CD4-positive, alpha-beta T cell (primary cell): ENCODE results near the gene KRTAP5-8. TPM values are rescaled to one million over a fixed set of nuclear protein-coding genes. Genes with fewer than 3 reads are reported as not detected.
"Not testable (repeated sequence)": the region's sequence is repeated elsewhere in the genome, so short reads cannot be mapped to it uniquely, and the experiment has no call there.

Experiments
- ATAC-seq: fragments of 200-7000 bp; cut with Tn5 transposase; one replicate; pipeline ENCODE4 v1.10.0; 2022; ENCODE audit warnings: mild to moderate bottlenecking; ENCODE audit not compliant: poor library complexity
- CTCF ChIA-PET: fragments of 350-600 bp; sonication (Branson Sonifier 250); formaldehyde crosslinking; loops from one replicate; lab custom pipeline; 2021; ENCODE audit warnings: antibody characterized with exemption, inconsistent platforms; lab: Charles Lee
- POLR2A ChIA-PET: fragments of 350-600 bp; sonication (Branson Sonifier 250); formaldehyde crosslinking; loops from one replicate; lab custom pipeline; 2021; ENCODE audit warnings: antibody characterized with exemption, inconsistent platforms; lab: Charles Lee
- DNase-seq, 14 experiments: peaks; one replicate each; pipeline ENCODE4 v3.0.0-alpha.2; 2013 to 2020; ENCODE audit warnings: mixed read lengths in 2 of 14
- H3K27ac ChIP-seq, 2 donors: one replicate each; pipeline versions ENCODE4 v1.5.1 to v1.7.0; 2013; ENCODE audit warnings: low read length in 2 of 2, low read depth in 1 of 2, mild to moderate bottlenecking in 1 of 2
- H3K27me3 ChIP-seq, 2 experiments: 1 replicate in 1 of 2; 2 replicates in 1 of 2; pipeline versions ENCODE4 v1.6.1 to v1.7.0; 2013; ENCODE audit warnings: low read length in 2 of 2, control low read depth in 1 of 2, mild to moderate bottlenecking in 1 of 2, moderate library complexity in 1 of 2; ENCODE audit not compliant: insufficient read depth in 2 of 2, control insufficient read depth in 1 of 2
- H3K36me3 ChIP-seq: one replicate; pipeline ENCODE4 v1.6.1; 2013; ENCODE audit warnings: low read length, control low read depth; ENCODE audit not compliant: insufficient read depth
- H3K4me1 ChIP-seq: one replicate; pipeline ENCODE4 v1.6.1; 2013; ENCODE audit warnings: low read length, control low read depth; ENCODE audit not compliant: insufficient read depth
- H3K4me3 ChIP-seq: one replicate; pipeline ENCODE4 v1.5.1; 2013; ENCODE audit warnings: mild to moderate bottlenecking, low read length, moderate library complexity
- H3K9me3 ChIP-seq, 2 experiments: 1 replicate in 1 of 2; 2 replicates in 1 of 2; pipeline versions ENCODE4 v1.6.1 to v1.7.0; 2013; ENCODE audit warnings: low read length in 2 of 2, mild to moderate bottlenecking in 2 of 2, control low read depth in 1 of 2, moderate library complexity in 1 of 2; ENCODE audit not compliant: control insufficient read depth in 1 of 2, insufficient read depth in 1 of 2
- H3K27ac Mint-ChIP-seq: one replicate; pipeline ENCODE4 v1.8.0; 2020; ENCODE audit warnings: mixed read lengths
- H3K27me3 Mint-ChIP-seq: one replicate; pipeline ENCODE4 v1.8.0; 2021; ENCODE audit warnings: mixed read lengths
- H3K36me3 Mint-ChIP-seq: one replicate; pipeline ENCODE4 v1.8.0; 2021; ENCODE audit warnings: low read depth, mixed read lengths
- H3K4me1 Mint-ChIP-seq: one replicate; pipeline ENCODE4 v1.8.0; 2021; ENCODE audit warnings: low read depth, mixed read lengths
- H3K4me3 Mint-ChIP-seq: one replicate; pipeline ENCODE4 v1.8.0; 2020; ENCODE audit warnings: mild to moderate bottlenecking, mixed read lengths
- H3K9me3 Mint-ChIP-seq: one replicate; pipeline ENCODE4 v1.8.0; 2020; ENCODE audit warnings: mixed read lengths
- intact Hi-C, 2 experiments: fragments of 100-400 bp; cut with DNase I in 1 of 2; cut with micrococcal nuclease in 1 of 2; formaldehyde crosslinking; loops; one replicate each; pipeline versions ENCODE4 v1.15.1 to v1.9.0; 2023 to 2025; cut with DNase I, micrococcal nuclease
- total RNA-seq, 174 experiments: library from RNA in 2 of 174; stranded (reverse) in 2 of 174; gene quantifications; one replicate each; pipeline ENCODE4 v1.2.3 and lab custom pipeline; 2021 to 2026
- TF ChIP-seq, protein P1 (sequence below): fragments of 200-600 bp; IDR thresholded peaks from one replicate; pipeline ENCODE4 v1.8.0; 2022; ENCODE audit warnings: antibody characterized with exemption, mild to moderate bottlenecking

The KRTAP5-8 gene
- total RNA-seq, 2 experiments from 2014 or later: not detected

- DNase-seq (no peak), ATAC-seq (no peak)
- Histone ChIP-seq H3K9me3 (no peaks in the 10 kb centered on the region), H3K36me3 (no peaks in the 10 kb centered on the region), H3K4me1 (no peaks in the 10 kb centered on the region), H3K27ac (no peak overlapping the region), H3K4me3 (no peak overlapping the region), H3K27me3 (peaks cover 0 to 4% of the 10 kb centered on the region in 2 experiments)
- ChIA-PET POLR2A (no interaction called here), CTCF (no interaction called here)
- no peak overlapping the region for H3K27ac Mint-ChIP-seq
- peaks cover 34% of the 10 kb centered on the region for H3K27me3 Mint-ChIP-seq
- no peak overlapping the region for H3K4me3 Mint-ChIP-seq
- no peaks in the 10 kb centered on the region for H3K9me3 Mint-ChIP-seq
- no peaks in the 10 kb centered on the region for H3K4me1 Mint-ChIP-seq
- no peaks in the 10 kb centered on the region for H3K36me3 Mint-ChIP-seq
- TF ChIP-seq, protein P1, sequence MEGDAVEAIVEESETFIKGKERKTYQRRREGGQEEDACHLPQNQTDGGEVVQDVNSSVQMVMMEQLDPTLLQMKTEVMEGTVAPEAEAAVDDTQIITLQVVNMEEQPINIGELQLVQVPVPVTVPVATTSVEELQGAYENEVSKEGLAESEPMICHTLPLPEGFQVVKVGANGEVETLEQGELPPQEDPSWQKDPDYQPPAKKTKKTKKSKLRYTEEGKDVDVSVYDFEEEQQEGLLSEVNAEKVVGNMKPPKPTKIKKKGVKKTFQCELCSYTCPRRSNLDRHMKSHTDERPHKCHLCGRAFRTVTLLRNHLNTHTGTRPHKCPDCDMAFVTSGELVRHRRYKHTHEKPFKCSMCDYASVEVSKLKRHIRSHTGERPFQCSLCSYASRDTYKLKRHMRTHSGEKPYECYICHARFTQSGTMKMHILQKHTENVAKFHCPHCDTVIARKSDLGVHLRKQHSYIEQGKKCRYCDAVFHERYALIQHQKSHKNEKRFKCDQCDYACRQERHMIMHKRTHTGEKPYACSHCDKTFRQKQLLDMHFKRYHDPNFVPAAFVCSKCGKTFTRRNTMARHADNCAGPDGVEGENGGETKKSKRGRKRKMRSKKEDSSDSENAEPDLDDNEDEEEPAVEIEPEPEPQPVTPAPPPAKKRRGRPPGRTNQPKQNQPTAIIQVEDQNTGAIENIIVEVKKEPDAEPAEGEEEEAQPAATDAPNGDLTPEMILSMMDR: no peak
- intact Hi-C loops: no loop called here
Measured at GRCh38 chr11:71581826-71582225, 44.0 kb downstream of the KRTAP5-8 start.

- H3K9me3 ChIP-seq: no peaks in the 10 kb centered on the region
- H3K27ac Mint-ChIP-seq: no peak within 1 kb of the TSS
- H3K4me3 ChIP-seq: no peak within 1 kb of the TSS
- intact Hi-C loops: no loop called here
- peaks cover 34% of the 10 kb centered on the region for H3K27me3 Mint-ChIP-seq
- DNase-seq: no peak
- H3K36me3 ChIP-seq: no peaks in the 10 kb centered on the region
- no peaks in the 10 kb centered on the region for H3K4me1 ChIP-seq
- CTCF ChIA-PET: no interaction called here
- POLR2A ChIA-PET: no interaction called here
- no peaks in the 10 kb centered on the region for H3K4me1 Mint-ChIP-seq
- TF ChIP-seq, protein P1: no peak
- H3K9me3 Mint-ChIP-seq: no peaks in the 10 kb centered on the region
- H3K36me3 Mint-ChIP-seq: no peaks in the 10 kb centered on the region
- peaks cover 0 to 4% of the 10 kb centered on the region in 2 experiments for H3K27me3 ChIP-seq
- H3K27ac ChIP-seq: no peak within 1 kb of the TSS
- H3K4me3 Mint-ChIP-seq: no peak within 1 kb of the TSS
- ATAC-seq: no peak
Measured at GRCh38 chr11:71582309-71582895, 44.6 kb downstream of the KRTAP5-8 start, which contains the start of gene KRTAP5-11. Gene KRTAP5-11, minus strand, starts transcription at chr11:71582875. Its CDS starts 38 bp downstream, at chr11:71582837.

- POLR2A ChIA-PET, H3K27ac Mint-ChIP-seq, intact Hi-C loops, H3K36me3 ChIP-seq, CTCF ChIA-PET, ATAC-seq, H3K4me1 ChIP-seq, H3K4me3 Mint-ChIP-seq, H3K27ac ChIP-seq, H3K27me3 ChIP-seq, H3K36me3 Mint-ChIP-seq, DNase-seq, H3K9me3 ChIP-seq, H3K9me3 Mint-ChIP-seq, H3K4me1 Mint-ChIP-seq, H3K4me3 ChIP-seq: not testable (repeated sequence)
- peaks cover 34% of the 10 kb centered on the region for H3K27me3 Mint-ChIP-seq
Measured at GRCh38 chr11:71582969-71583368, 45.1 kb downstream of the KRTAP5-8 start.

DNA sequence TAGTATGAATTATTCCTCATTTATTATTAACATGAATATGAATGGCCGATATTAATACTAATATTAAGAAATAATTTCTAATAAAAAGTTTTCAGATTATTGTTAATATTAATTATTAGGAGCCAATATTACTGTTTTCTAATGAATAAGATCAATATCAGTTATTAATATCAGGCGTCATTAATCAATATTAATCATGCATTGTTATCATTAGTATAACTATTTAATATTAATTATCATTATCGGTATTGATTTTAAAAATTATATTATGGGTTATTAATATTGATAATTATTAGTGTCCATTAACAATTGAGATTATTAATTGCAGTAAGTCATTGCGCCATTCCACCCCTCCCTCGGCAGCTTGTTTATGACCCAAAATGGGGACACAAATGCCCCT is 47.8 kb downstream of the KRTAP5-8 start:
- H3K9me3 ChIP-seq, H3K4me3 Mint-ChIP-seq, H3K4me3 ChIP-seq, ATAC-seq, H3K27me3 ChIP-seq, H3K36me3 ChIP-seq, POLR2A ChIA-PET, H3K36me3 Mint-ChIP-seq, CTCF ChIA-PET, H3K4me1 ChIP-seq, H3K27ac Mint-ChIP-seq, H3K4me1 Mint-ChIP-seq, DNase-seq, H3K27ac ChIP-seq, H3K9me3 Mint-ChIP-seq, intact Hi-C loops: not testable (repeated sequence)
- H3K27me3 Mint-ChIP-seq: peaks cover 29% of the 10 kb centered on the region

GRCh38 chr11:71588314-71588713 is 50.5 kb downstream of the KRTAP5-8 start:
- H3K27me3 ChIP-seq, H3K36me3 Mint-ChIP-seq, H3K4me3 Mint-ChIP-seq, DNase-seq, H3K4me1 Mint-ChIP-seq, H3K27ac ChIP-seq, H3K9me3 ChIP-seq, H3K36me3 ChIP-seq, POLR2A ChIA-PET, H3K4me3 ChIP-seq, intact Hi-C loops, CTCF ChIA-PET, ATAC-seq, H3K27ac Mint-ChIP-seq, H3K4me1 ChIP-seq, H3K9me3 Mint-ChIP-seq: not testable (repeated sequence)
- H3K27me3 Mint-ChIP-seq: peaks cover 12% of the 10 kb centered on the region
